Body of pancreas (tissue), 4 donors: ENCODE data around the gene ATG2B. TPM values are rescaled to one million over a fixed set of nuclear protein-coding genes. Genes with fewer than 3 reads are reported as not detected.

ENCODE experiments used
- ATAC-seq: fragments of 150-250 bp; one replicate; pipeline ENCODE4 v1.9.1; 2016
- DNase-seq, 4 donors: peaks; one replicate each; pipeline ENCODE4 v3.0.0-alpha.2; 2019
- H3K27ac ChIP-seq, 4 donors: fragments of 200-600 bp; sonication (generic); 1 replicate in 3 of 4; 2 replicates in 1 of 4; pipeline versions ENCODE4 v1.5.1 to v1.6.1; 2016 to 2019; ENCODE audit warnings: mild to moderate bottlenecking in 1 of 4, mixed read lengths in 1 of 4, moderate library complexity in 1 of 4
- H3K27me3 ChIP-seq, 2 donors: fragments of 200-600 bp; sonication (generic); one replicate each; pipeline ENCODE4 v1.6.0; 2016; ENCODE audit warnings: mild to moderate bottlenecking in 1 of 2
- H3K36me3 ChIP-seq, 2 donors: fragments of 200-600 bp; sonication (generic); replicated peaks in 1 of 2; 2 replicates each; pipeline ENCODE4 v1.5.1; 2016; ENCODE audit warnings: low read depth in 2 of 2; ENCODE audit not compliant: insufficient read depth in 1 of 2
- H3K4me1 ChIP-seq: fragments of 200-600 bp; sonication (generic); one replicate; pipeline ENCODE4 v1.6.0; 2016
- H3K4me3 ChIP-seq, 2 donors: fragments of 200-600 bp; sonication (generic); 1 replicate in 1 of 2; 2 replicates in 1 of 2; pipeline ENCODE4 v1.5.1; 2016 to 2019
- H3K9me3 ChIP-seq, 3 donors: fragments of 200-600 bp; sonication (generic); 1 replicate in 2 of 3; 2 replicates in 1 of 3; pipeline ENCODE4 v1.5.1; 2016
- POLR2A ChIP-seq, 3 donors: fragments of 450-650 bp; IDR thresholded peaks; one replicate each; pipeline ENCODE4 v1.6.1; 2016; ENCODE audit warnings: antibody characterized with exemption in 3 of 3, mild to moderate bottlenecking in 2 of 3
- WGBS, 2 donors: methylation state at CpG; one replicate each; pipeline ENCODE4 v1.1.5; 2017; 5-methylcytosine and 5-hydroxymethylcytosine counted together
- intact Hi-C: fragments of 100-400 bp; cut with DNase I; formaldehyde crosslinking; loops from one replicate; pipeline ENCODE4 v1.15.1; 2023
- total RNA-seq, 2 donors: library from RNA; depleted of rRNA; stranded (reverse); fragments of >200 nt; gene quantifications; one replicate each; pipeline ENCODE4 v1.1.0, GENCODE V29; 2016
- TF ChIP-seq, protein P1 (sequence below), 7 experiments: fragments of 450-650 bp in 4 of 7; fragments of 200-600 bp in 3 of 7; sonication (generic) in 3 of 7; IDR thresholded peaks; one replicate each; pipeline ENCODE4 v1.5.1; 2016 to 2019; ENCODE audit warnings: antibody characterized with exemption in 7 of 7

The ATG2B gene
- total RNA-seq, 2 donors from 2014 or later: 26.2 to 51.7 TPM

DNA sequence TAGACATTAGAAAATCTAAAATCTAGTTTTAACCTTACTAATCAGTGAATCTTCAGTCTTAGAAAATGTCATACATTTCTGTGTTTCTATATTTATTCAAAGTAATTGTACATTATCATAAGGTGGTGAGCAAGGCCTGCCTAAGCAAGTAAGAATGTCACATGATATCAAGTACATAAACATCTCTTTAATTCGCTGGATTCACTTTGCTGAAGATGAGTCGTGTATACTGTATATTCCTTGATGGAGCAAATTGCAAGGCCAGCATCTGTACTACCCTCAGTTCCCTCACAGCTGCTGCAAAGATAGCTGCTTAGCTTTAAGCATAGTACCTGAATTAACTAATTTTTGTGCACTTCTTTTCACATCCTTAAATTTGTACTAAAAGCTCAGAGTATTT lies 20.3 kb upstream of the ATG2B start:
- ATAC-seq (no peak), DNase-seq (no peak)
- H3K4me1 ChIP-seq: no peaks in the 10 kb centered on the region
- H3K4me3 ChIP-seq: no peak overlapping the region
- 80 to 88% methylated on average over 2 of the region's 2 CpGs for WGBS, 2 donors
- H3K27ac ChIP-seq: no peak overlapping the region
- no peaks in the 10 kb centered on the region for H3K27me3 ChIP-seq
- H3K9me3 ChIP-seq: no peaks in the 10 kb centered on the region
- peaks cover 0 to 3% of the 10 kb centered on the region in 2 donors for H3K36me3 ChIP-seq
- intact Hi-C loops: no loop called here
- TF ChIP-seq, protein P1, sequence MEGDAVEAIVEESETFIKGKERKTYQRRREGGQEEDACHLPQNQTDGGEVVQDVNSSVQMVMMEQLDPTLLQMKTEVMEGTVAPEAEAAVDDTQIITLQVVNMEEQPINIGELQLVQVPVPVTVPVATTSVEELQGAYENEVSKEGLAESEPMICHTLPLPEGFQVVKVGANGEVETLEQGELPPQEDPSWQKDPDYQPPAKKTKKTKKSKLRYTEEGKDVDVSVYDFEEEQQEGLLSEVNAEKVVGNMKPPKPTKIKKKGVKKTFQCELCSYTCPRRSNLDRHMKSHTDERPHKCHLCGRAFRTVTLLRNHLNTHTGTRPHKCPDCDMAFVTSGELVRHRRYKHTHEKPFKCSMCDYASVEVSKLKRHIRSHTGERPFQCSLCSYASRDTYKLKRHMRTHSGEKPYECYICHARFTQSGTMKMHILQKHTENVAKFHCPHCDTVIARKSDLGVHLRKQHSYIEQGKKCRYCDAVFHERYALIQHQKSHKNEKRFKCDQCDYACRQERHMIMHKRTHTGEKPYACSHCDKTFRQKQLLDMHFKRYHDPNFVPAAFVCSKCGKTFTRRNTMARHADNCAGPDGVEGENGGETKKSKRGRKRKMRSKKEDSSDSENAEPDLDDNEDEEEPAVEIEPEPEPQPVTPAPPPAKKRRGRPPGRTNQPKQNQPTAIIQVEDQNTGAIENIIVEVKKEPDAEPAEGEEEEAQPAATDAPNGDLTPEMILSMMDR (IDR thresholded peaks at IDR 0.05): no peak
- no peak for TF ChIP-seq POLR2A (IDR thresholded peaks at IDR 0.05)

DNA sequence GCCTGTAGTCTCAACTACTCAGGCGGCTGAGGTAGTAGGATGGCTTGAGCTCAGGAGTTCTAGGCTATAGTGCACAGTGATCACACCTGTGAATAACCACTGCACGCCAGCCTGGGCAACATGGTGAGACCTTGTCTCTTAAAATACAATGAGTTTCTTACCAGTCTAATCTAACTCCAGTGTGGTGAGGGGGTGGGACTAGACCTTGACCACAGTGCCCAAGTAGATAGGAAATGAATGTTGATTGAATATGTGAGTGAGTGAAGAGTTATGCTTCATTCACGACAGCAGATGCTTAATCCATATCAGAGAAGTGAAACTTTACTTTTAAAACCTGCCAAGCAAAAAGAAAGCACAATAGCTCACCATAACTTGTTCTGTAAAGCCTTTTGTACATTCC lies 17.6 kb upstream of the ATG2B start:
- ATAC-seq (no peak), DNase-seq (no peak)
- TF ChIP-seq, protein P1 (IDR thresholded peaks at IDR 0.05): no peak
- no peak for TF ChIP-seq POLR2A (IDR thresholded peaks at IDR 0.05)
- no peak overlapping the region for H3K27ac ChIP-seq
- intact Hi-C loops: no loop called here
- WGBS, 2 donors: 81% methylated on average over 3 of the region's 3 CpGs
- H3K9me3 ChIP-seq: no peaks in the 10 kb centered on the region
- no peaks in the 10 kb centered on the region for H3K27me3 ChIP-seq
- H3K36me3 ChIP-seq: peaks cover 0 to 3% of the 10 kb centered on the region in 2 donors
- no peak overlapping the region for H3K4me3 ChIP-seq
- no peaks in the 10 kb centered on the region for H3K4me1 ChIP-seq

DNA sequence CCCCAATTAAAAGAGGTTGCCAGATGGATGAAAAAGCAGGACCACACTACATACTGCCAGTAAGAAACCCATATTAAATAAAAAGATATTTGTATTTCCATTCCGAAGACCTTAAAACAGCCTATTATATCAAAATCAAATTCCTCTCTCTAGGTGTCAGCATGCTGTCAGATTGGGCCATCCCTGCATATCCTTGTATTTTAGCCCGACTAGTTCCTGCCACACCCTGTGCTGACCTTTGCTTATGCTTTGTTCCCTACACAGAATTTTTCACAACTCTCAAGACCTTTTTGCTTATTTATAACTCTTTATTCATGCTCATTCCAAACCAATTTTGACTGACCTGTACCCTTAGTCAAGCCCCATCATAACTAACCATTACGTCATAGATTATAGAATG lies 13.0 kb upstream of the ATG2B start:
- Histone ChIP-seq H3K4me3 (no peak overlapping the region), H3K9me3 (no peaks in the 10 kb centered on the region), H3K36me3 (no peaks in the 10 kb centered on the region), H3K4me1 (no peaks in the 10 kb centered on the region), H3K27ac (no peak overlapping the region), H3K27me3 (no peaks in the 10 kb centered on the region)
- WGBS, 2 donors: 87 to 93% methylated on average over 3 of the region's 3 CpGs
- intact Hi-C loops: no loop called here
- ATAC-seq (no peak), DNase-seq (no peak)
- no peak for TF ChIP-seq POLR2A (IDR thresholded peaks at IDR 0.05)
- TF ChIP-seq, protein P1 (IDR thresholded peaks at IDR 0.05): no peak

DNA sequence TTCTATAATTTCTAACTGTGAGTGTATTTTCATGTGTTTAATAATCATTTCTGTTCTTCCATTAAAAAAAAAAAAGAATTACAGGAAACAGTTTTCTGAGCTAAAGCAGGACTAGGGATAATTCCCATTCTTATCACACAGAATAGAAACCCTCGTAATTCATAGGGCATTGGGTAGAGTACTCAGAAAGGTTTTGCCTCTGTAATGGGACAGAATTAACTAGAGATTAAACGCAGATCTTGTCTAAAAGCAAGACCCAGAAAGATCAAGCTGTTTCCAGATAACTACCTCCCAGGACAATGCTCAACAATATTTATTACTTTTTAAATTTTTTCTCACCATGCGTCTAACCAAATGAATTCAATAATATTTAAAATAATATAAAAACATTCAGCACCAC lies 10.4 kb upstream of the ATG2B start:
- H3K36me3 ChIP-seq: no peaks in the 10 kb centered on the region
- H3K27ac ChIP-seq: no peak overlapping the region
- intact Hi-C loops: no loop called here
- TF ChIP-seq POLR2A (IDR thresholded peaks at IDR 0.05): no peak
- TF ChIP-seq, protein P1 (IDR thresholded peaks at IDR 0.05): no peak
- ATAC-seq: no peak
- no peaks in the 10 kb centered on the region for H3K9me3 ChIP-seq
- DNase-seq: no peak
- H3K27me3 ChIP-seq: no peaks in the 10 kb centered on the region
- no peaks in the 10 kb centered on the region for H3K4me1 ChIP-seq
- WGBS, 2 donors: 91 to 92% methylated on average over 3 of the region's 3 CpGs
- H3K4me3 ChIP-seq: no peak overlapping the region

DNA sequence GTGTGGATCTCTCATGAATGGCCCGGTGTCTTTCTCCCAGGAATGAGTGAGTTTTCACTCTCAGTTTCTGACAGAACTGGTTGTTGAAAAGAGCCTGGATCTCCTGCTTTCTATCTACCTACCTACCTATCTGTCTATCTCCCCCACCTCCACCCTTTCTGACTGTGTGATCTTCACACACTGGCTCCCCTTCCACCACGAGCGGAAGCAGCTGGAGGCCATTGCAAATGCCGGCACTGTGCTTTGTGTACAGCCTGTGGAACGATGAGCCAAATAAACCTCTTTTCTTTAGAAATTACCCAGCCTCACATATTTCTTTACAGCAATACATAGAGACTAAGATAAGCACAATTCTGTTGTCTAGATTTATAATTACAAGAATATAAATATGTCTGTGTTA lies 7.4 kb upstream of the ATG2B start:
- DNase-seq (no peak), ATAC-seq (no peak)
- Histone ChIP-seq H3K4me1 (peaks cover 2% of the 10 kb centered on the region), H3K36me3 (no peaks in the 10 kb centered on the region), H3K4me3 (no peak overlapping the region), H3K9me3 (no peaks in the 10 kb centered on the region), H3K27me3 (no peaks in the 10 kb centered on the region), H3K27ac (no peak overlapping the region)
- WGBS, 2 donors: 94 to 95% methylated on average over 5 of the region's 5 CpGs
- TF ChIP-seq POLR2A (IDR thresholded peaks at IDR 0.05): no peak
- TF ChIP-seq, protein P1 (IDR thresholded peaks at IDR 0.05): no peak
- intact Hi-C loops: no loop called here
